Tibial nerve (tissue), 4 donors: ENCODE results near the gene PTPRE. TPM values are rescaled to one million over a fixed set of nuclear protein-coding genes. Genes with fewer than 3 reads are reported as not detected.

Source experiments
- DNase-seq, 2 donors: peaks; one replicate each; pipeline ENCODE4 v3.0.0-alpha.2; 2019; ENCODE audit warnings: low spot score in 2 of 2
- H3K27ac ChIP-seq, 4 donors: fragments of 200-600 bp; sonication (generic) in 3 of 4; one replicate each; pipeline ENCODE4 v1.5.1; 2017 to 2019; ENCODE audit warnings: mild to moderate bottlenecking in 1 of 4
- H3K27me3 ChIP-seq, 2 donors: fragments of 200-600 bp; sonication (generic) in 1 of 2; one replicate each; pipeline versions ENCODE4 v1.5.1 to v1.6.0; 2017 to 2019
- H3K36me3 ChIP-seq, 3 donors: fragments of 200-600 bp; sonication (generic); one replicate each; pipeline ENCODE4 v1.5.1; 2018 to 2019
- H3K4me1 ChIP-seq, 4 donors: fragments of 200-600 bp; sonication (generic) in 3 of 4; one replicate each; pipeline ENCODE4 v1.5.1; 2017 to 2019
- H3K4me3 ChIP-seq, 4 donors: fragments of 200-600 bp; sonication (generic) in 3 of 4; one replicate each; pipeline ENCODE4 v1.5.1; 2017 to 2019; ENCODE audit warnings: mild to moderate bottlenecking in 1 of 4, moderate library complexity in 1 of 4
- H3K9me3 ChIP-seq, 4 donors: fragments of 200-600 bp; sonication (generic) in 3 of 4; one replicate each; pipeline ENCODE4 v1.5.1; 2017 to 2019
- CTCF ChIP-seq, 5 experiments: fragments of 200-600 bp in 3 of 5; fragments of 450-650 bp in 2 of 5; sonication (generic) in 3 of 5; IDR thresholded peaks; one replicate each; pipeline ENCODE4 v1.5.1; 2016 to 2019; ENCODE audit warnings: antibody characterized with exemption in 5 of 5, mild to moderate bottlenecking in 3 of 5, moderate library complexity in 2 of 5
- EP300 ChIP-seq, 2 donors: sonication (generic); formaldehyde crosslinking; IDR thresholded peaks; one replicate each; pipeline ENCODE4 v1.6.1; 2017; ENCODE audit warnings: antibody characterized with exemption in 2 of 2, mild to moderate bottlenecking in 1 of 2
- POLR2A ChIP-seq, 2 donors: fragments of 450-650 bp; IDR thresholded peaks; one replicate each; pipeline ENCODE4 v1.6.1; 2017; ENCODE audit warnings: antibody characterized with exemption in 2 of 2, mild to moderate bottlenecking in 2 of 2, moderate library complexity in 2 of 2
- WGBS, 2 donors: methylation state at CpG; one replicate each; pipeline ENCODE4 v1.1.5; 2018; 5-methylcytosine and 5-hydroxymethylcytosine counted together
- total RNA-seq, 4 donors: library from RNA; depleted of rRNA; stranded (reverse); fragments of >200 nt; gene quantifications; one replicate each; pipeline ENCODE4 v1.1.0, GENCODE V29; 2016

PTPRE gene
- total RNA-seq, 4 donors from 2014 or later, result 19.0 to 38.1 (median 25.8) TPM

- Histone ChIP-seq H3K27ac (no peak overlapping the region), H3K4me3 (no peak overlapping the region), H3K4me1 (no peaks in the 10 kb centered on the region), H3K27me3 (no peaks in the 10 kb centered on the region), H3K36me3 (peaks cover 0 to 67% (median 7%) of the 10 kb centered on the region in 3 donors), H3K9me3 (no peaks in the 10 kb centered on the region)
- no peak for DNase-seq
- TF ChIP-seq POLR2A (IDR thresholded peaks at IDR 0.05), result no peak
- TF ChIP-seq EP300 (IDR thresholded peaks at IDR 0.05), result no peak
- TF ChIP-seq CTCF (IDR thresholded peaks at IDR 0.05), result no peak
- 36 to 37% methylated on average over 3 of the region's 3 CpGs for WGBS, 2 donors
Measured at GRCh38 chr10:128081720-128082119, 174.8 kb downstream of the PTPRE start.

DNA sequence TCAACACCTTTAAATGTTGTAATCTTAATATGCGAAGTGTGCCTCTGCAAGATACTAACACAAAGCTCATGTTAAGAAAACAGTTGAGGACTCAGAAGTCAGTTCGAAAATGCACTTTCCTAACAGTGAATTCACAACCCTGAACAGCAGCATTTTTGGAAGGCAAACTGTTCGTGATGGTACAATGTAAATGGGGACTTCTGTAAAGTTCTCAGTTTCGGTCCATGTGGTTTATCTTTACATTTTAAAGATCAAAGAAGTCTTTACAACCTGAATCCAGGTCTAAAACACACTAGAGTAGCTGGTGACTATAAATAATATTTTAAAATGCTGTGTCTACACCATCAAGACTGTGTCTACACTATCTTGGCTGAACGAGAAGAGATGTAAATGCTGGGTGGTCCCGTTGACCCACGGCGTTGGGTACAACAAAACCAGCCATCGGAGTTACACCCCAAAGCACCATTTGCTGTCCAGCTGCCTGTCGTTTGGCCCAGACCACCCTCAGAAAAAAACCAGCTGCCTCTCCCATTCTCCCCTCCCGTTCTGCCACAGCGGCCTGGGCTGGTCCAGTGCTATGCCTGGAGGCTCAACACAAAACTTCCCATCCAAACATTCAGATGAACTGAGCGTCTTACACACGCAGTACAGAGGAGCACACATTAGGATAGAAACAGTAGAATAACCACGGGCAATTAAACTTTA is 176.4 kb downstream of the PTPRE start:
- H3K36me3 ChIP-seq, result peaks cover 0 to 51% (median 0%) of the 10 kb centered on the region in 3 donors
- WGBS, 2 donors, result 80 to 84% methylated on average over 15 of the region's 15 CpGs
- no peaks in the 10 kb centered on the region for H3K4me1 ChIP-seq
- no peak overlapping the region for H3K4me3 ChIP-seq
- H3K27me3 ChIP-seq, result no peaks in the 10 kb centered on the region
- H3K9me3 ChIP-seq, result no peaks in the 10 kb centered on the region
- TF ChIP-seq POLR2A (IDR thresholded peaks at IDR 0.05) (no peak), EP300 (IDR thresholded peaks at IDR 0.05) (no peak), CTCF (IDR thresholded peaks at IDR 0.05) (no peak)
- no peak overlapping the region for H3K27ac ChIP-seq
- no peak for DNase-seq

DNA sequence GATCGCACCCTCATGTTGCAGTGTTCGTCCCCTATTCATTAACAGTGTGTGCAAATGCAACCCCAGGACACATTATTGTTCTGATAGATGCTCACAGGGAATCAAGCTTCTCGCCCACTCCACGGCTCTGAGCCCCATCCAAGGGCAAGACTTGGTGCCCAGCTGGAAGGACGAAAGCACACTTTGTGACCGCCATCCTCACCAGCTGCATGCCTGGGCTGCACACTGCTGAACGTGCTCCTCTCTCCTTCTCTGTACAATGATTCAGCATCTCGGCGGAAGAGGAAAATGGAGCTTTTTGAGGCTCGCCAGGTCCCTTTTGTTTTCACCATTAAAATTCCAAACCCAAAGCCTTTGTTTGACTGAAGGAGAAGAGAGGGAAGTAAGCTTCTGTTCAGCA is 177.5 kb downstream of the PTPRE start:
- Histone ChIP-seq H3K4me1 (no peaks in the 10 kb centered on the region), H3K36me3 (peaks cover 0 to 40% (median 0%) of the 10 kb centered on the region in 3 donors), H3K9me3 (no peaks in the 10 kb centered on the region), H3K27me3 (no peaks in the 10 kb centered on the region), H3K4me3 (no peak overlapping the region), H3K27ac (no peak overlapping the region)
- TF ChIP-seq POLR2A (IDR thresholded peaks at IDR 0.05) (no peak), EP300 (IDR thresholded peaks at IDR 0.05) (no peak), CTCF (IDR thresholded peaks at IDR 0.05) (no peak)
- DNase-seq, result no peak
- WGBS, 2 donors, result 85 to 92% methylated on average over 10 of the region's 10 CpGs

- H3K27ac ChIP-seq, result no peak overlapping the region
- no peak overlapping the region for H3K4me3 ChIP-seq
- no peaks in the 10 kb centered on the region for H3K9me3 ChIP-seq
- peaks cover 0 to 34% (median 0%) of the 10 kb centered on the region in 3 donors for H3K36me3 ChIP-seq
- H3K4me1 ChIP-seq, result no peaks in the 10 kb centered on the region
- no peaks in the 10 kb centered on the region for H3K27me3 ChIP-seq
- no peak for DNase-seq
- 81 to 89% methylated on average over 8 of the region's 8 CpGs for WGBS, 2 donors
- no peak for TF ChIP-seq CTCF (IDR thresholded peaks at IDR 0.05)
- TF ChIP-seq POLR2A (IDR thresholded peaks at IDR 0.05), result no peak
- TF ChIP-seq EP300 (IDR thresholded peaks at IDR 0.05), result no peak
Measured at GRCh38 chr10:128084991-128085390, 178.1 kb downstream of the PTPRE start.

- DNase-seq, result no peak
Measured at GRCh38 chr10:128086003-128086863, 179.3 kb downstream of the PTPRE start.

More at GRCh38 chr10:128086003-128086863, 179.3 kb downstream of the PTPRE start:
- Histone ChIP-seq H3K27ac (no peak overlapping the region), H3K27me3 (no peaks in the 10 kb centered on the region), H3K9me3 (no peaks in the 10 kb centered on the region), H3K36me3 (peaks cover 0 to 22% (median 0%) of the 10 kb centered on the region in 3 donors), H3K4me1 (no peaks in the 10 kb centered on the region), H3K4me3 (no peak overlapping the region)
- TF ChIP-seq CTCF (IDR thresholded peaks at IDR 0.05) (no peak), EP300 (IDR thresholded peaks at IDR 0.05) (no peak), POLR2A (IDR thresholded peaks at IDR 0.05) (no peak)
- 72 to 79% methylated on average over 7 to 10 of the region's 10 CpGs for WGBS, 2 donors
